Smooth muscle cell (in vitro differentiated cells): ENCODE data around the gene POLRMT. TPM values are rescaled to one million over a fixed set of nuclear protein-coding genes. Genes with fewer than 3 reads are reported as not detected.

Experiments
- DNase-seq: peaks from one replicate; lab custom pipeline; 2025; ENCODE audit not compliant: unreplicated experiment; lab: John Stamatoyannopoulos, UW
- H2AFZ ChIP-seq: fragments of 200-600 bp; sonication (generic); 2 replicates; pipeline ENCODE4 v1.6.0; 2016; ENCODE audit warnings: antibody characterized with exemption, low read depth, mild to moderate bottlenecking
- H3F3A ChIP-seq: fragments of 200-600 bp; sonication (generic); 2 replicates; pipeline ENCODE4 v1.6.0; 2017; ENCODE audit warnings: antibody characterized with exemption, low read depth
- H3K27ac ChIP-seq: fragments of 200-600 bp; sonication (generic); 2 replicates; pipeline ENCODE4 v1.5.1; 2016; ENCODE audit warnings: low read depth, mild to moderate bottlenecking
- H3K27me3 ChIP-seq: fragments of 200-600 bp; sonication (generic); 2 replicates; pipeline ENCODE4 v1.6.1; 2016; ENCODE audit warnings: low read depth, mild to moderate bottlenecking
- H3K36me3 ChIP-seq: fragments of 200-600 bp; sonication (generic); 2 replicates; pipeline ENCODE4 v1.5.1; 2016; ENCODE audit warnings: low read depth
- H3K4me1 ChIP-seq: fragments of 200-600 bp; sonication (generic); 2 replicates; pipeline ENCODE4 v1.5.1; 2016; ENCODE audit warnings: low read depth
- H3K4me2 ChIP-seq: fragments of 200-600 bp; sonication (generic); 2 replicates; pipeline ENCODE4 v1.6.0; 2016; ENCODE audit warnings: mild to moderate bottlenecking
- H3K4me3 ChIP-seq: fragments of 200-600 bp; sonication (generic); 2 replicates; pipeline ENCODE4 v1.5.1; 2016; ENCODE audit warnings: mild to moderate bottlenecking
- H3K79me2 ChIP-seq: fragments of 200-600 bp; sonication (generic); 2 replicates; pipeline ENCODE4 v1.6.0; 2016; ENCODE audit warnings: low read depth, mild to moderate bottlenecking
- H3K9ac ChIP-seq: fragments of 200-600 bp; sonication (generic); 2 replicates; pipeline ENCODE4 v1.6.0; 2016; ENCODE audit warnings: low read depth
- H3K9me3 ChIP-seq: fragments of 200-600 bp; sonication (generic); replicated peaks from 2 replicates; pipeline ENCODE4 v1.5.1; 2016; ENCODE audit warnings: low read depth
- H4K20me1 ChIP-seq: fragments of 200-600 bp; sonication (generic); 2 replicates; pipeline ENCODE4 v1.6.0; 2016; ENCODE audit warnings: low read depth
- WGBS: methylation state at CpG from one replicate; pipeline ENCODE4 v1.1.7; 2016; ENCODE audit warnings: low lambda C conversion rate; 5-methylcytosine and 5-hydroxymethylcytosine counted together
- polyA plus RNA-seq: library from polyadenylated mRNA; unstranded; fragments of >200 nt; fragmentation: Nextera tagmentation; extraction: Ambion mirVana; gene quantifications from 2 replicates; pipeline ENCODE4 v1.2.1, GENCODE V29; 2016
- total RNA-seq: library from RNA; depleted of rRNA; stranded (reverse); fragments of >200 nt; gene quantifications from 2 replicates; pipeline ENCODE4 v1.2.3, GENCODE V29; 2014
- TF ChIP-seq, protein P1 (sequence below): fragments of 200-600 bp; sonication (generic); IDR thresholded peaks from 2 replicates; pipeline ENCODE4 v1.5.1; 2017; ENCODE audit warnings: borderline replicate concordance, mild to moderate bottlenecking, antibody characterized with exemption; ENCODE audit not compliant: insufficient read depth, poor library complexity, severe bottlenecking

The POLRMT gene
- total and polyA plus RNA-seq, 2 experiments from 2014 or later, result 23.8 to 74.2 TPM

DNA sequence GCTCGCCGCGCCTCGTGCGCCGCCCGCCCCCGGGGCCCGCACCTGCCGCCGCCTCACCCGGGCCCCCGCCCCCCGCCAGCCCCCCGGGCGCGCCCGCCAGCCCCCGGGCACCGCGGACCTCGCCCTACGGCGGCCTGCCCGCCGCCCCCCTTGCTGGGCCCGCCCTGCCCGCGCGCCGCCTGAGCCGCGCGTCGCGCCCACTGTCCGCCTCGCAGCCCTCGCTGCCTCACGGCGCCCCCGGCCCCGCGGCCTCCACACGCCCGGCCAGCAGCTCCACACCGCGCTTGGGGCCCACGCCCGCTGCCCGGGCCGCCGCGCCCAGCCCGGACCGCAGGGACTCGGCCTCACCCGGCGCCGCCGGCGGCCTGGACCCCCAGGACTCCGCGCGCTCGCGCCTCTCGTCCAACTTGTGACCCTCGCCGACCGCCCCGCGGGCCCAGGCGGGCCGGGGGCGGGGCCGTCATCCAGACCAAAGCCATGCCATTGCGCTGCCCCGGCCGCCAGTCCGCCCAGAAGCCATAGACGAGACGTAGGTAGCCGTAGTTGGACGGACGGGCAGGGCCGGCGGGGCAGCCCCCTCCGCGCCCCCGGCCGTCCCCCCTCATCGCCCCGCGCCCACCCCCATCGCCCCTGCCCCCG lies 17.2 kb downstream of the POLRMT start:
- H2AFZ ChIP-seq, result no peak overlapping the region
- no peaks in the 10 kb centered on the region for H3K79me2 ChIP-seq
- H3F3A ChIP-seq, result no peaks in the 10 kb centered on the region
- H3K4me1 ChIP-seq, result no peaks in the 10 kb centered on the region
- no peaks in the 10 kb centered on the region for H3K9me3 ChIP-seq
- no peak overlapping the region for H3K27ac ChIP-seq
- no peaks in the 10 kb centered on the region for H3K36me3 ChIP-seq
- H4K20me1 ChIP-seq, result peaks cover 2% of the 10 kb centered on the region
- no peak for DNase-seq
- no peak overlapping the region for H3K4me2 ChIP-seq
- TF ChIP-seq, protein P1, sequence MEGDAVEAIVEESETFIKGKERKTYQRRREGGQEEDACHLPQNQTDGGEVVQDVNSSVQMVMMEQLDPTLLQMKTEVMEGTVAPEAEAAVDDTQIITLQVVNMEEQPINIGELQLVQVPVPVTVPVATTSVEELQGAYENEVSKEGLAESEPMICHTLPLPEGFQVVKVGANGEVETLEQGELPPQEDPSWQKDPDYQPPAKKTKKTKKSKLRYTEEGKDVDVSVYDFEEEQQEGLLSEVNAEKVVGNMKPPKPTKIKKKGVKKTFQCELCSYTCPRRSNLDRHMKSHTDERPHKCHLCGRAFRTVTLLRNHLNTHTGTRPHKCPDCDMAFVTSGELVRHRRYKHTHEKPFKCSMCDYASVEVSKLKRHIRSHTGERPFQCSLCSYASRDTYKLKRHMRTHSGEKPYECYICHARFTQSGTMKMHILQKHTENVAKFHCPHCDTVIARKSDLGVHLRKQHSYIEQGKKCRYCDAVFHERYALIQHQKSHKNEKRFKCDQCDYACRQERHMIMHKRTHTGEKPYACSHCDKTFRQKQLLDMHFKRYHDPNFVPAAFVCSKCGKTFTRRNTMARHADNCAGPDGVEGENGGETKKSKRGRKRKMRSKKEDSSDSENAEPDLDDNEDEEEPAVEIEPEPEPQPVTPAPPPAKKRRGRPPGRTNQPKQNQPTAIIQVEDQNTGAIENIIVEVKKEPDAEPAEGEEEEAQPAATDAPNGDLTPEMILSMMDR, result no peak
- no peaks in the 10 kb centered on the region for H3K27me3 ChIP-seq
- no peak overlapping the region for H3K4me3 ChIP-seq
- no peak overlapping the region for H3K9ac ChIP-seq
- 97% methylated on average over 33 of the region's 97 CpGs for WGBS

DNA sequence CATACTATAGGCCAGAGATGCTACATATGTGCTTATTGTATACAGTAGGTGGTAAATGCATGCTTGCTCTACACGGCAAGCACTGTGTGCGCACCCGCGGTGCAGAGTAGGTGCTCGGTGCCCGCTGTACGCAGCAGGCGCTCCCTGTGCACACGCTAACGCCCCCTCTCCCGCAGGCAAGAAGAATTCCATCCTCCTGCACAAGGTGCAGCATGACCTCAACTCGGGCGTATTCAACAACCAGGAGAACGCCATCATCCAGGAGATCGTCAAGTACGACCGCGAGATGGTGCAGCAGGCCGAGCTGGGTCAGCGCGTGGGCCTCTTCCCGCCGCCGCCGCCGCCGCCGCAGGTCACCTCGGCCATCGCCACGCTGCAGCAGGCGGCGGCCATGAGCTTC lies 17.7 kb downstream of the POLRMT start:
- H4K20me1 ChIP-seq, result peaks cover 8% of the 10 kb centered on the region
- no peaks in the 10 kb centered on the region for H3K36me3 ChIP-seq
- H2AFZ ChIP-seq, result no peak overlapping the region
- no peak overlapping the region for H3K9ac ChIP-seq
- over 99% methylated on average over 20 of the region's 33 CpGs for WGBS
- no peaks in the 10 kb centered on the region for H3K27me3 ChIP-seq
- H3K4me2 ChIP-seq, result no peak overlapping the region
- TF ChIP-seq, protein P1, result no peak
- no peaks in the 10 kb centered on the region for H3F3A ChIP-seq
- no peak for DNase-seq
- H3K4me1 ChIP-seq, result no peaks in the 10 kb centered on the region
- no peak overlapping the region for H3K27ac ChIP-seq
- no peaks in the 10 kb centered on the region for H3K9me3 ChIP-seq
- H3K79me2 ChIP-seq, result no peaks in the 10 kb centered on the region
- no peak overlapping the region for H3K4me3 ChIP-seq

DNA sequence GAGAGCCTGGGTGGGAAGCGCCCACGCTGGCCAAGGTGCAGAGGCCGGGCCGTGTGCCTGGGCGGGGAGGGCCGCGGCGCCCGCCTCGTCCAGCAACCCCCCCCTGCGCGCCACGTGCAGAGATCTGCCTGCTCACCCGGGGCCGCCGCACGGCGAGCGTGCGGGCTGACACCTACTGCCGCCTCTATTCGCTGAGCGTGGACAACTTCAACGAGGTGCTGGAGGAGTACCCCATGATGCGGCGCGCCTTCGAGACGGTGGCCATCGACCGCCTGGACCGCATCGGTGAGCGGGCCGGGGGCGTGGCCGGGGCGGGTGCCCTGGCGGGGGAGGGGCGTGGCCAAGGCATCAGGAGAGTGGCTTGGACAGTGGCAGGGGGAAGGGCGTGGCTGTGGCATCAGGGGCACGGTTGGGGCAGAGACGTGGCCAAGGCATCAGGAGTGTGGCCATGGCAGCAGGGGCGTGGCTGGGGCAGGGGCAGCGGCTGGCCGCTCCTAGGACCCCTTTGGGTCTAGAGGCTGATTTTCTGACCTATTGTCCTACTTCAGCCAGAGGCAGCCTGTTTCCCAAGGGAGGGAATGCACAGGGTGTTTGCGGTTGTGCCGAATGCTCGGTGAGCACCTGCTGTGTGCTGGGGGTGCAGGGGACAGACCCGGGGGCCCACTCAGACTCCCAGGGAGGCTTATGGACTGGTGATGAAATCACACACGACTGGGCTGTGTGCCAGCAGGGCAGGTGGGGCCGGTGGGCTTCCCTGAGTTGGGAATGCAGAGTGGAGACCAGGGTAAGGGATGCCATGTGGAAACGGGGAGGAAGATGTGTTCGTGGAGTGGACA lies 19.4 kb downstream of the POLRMT start:
- H3K4me1 ChIP-seq, result no peaks in the 10 kb centered on the region
- no peak overlapping the region for H2AFZ ChIP-seq
- H3K27me3 ChIP-seq, result no peaks in the 10 kb centered on the region
- no peak overlapping the region for H3K4me2 ChIP-seq
- H3K36me3 ChIP-seq, result no peaks in the 10 kb centered on the region
- H4K20me1 ChIP-seq, result peaks cover 9% of the 10 kb centered on the region
- no peak for DNase-seq
- H3K9ac ChIP-seq, result no peak overlapping the region
- H3F3A ChIP-seq, result no peaks in the 10 kb centered on the region
- TF ChIP-seq, protein P1, result no peak
- no peaks in the 10 kb centered on the region for H3K9me3 ChIP-seq
- H3K4me3 ChIP-seq, result no peak overlapping the region
- 96% methylated on average over 35 of the region's 54 CpGs for WGBS
- no peaks in the 10 kb centered on the region for H3K79me2 ChIP-seq
- H3K27ac ChIP-seq, result no peak overlapping the region
